Measurements from ENCODE around the gene RBBP8NL.
A peak's percentile ranks its signal among the peaks of the same experiment; 100 is the strongest.

Gene RBBP8NL

DNA sequence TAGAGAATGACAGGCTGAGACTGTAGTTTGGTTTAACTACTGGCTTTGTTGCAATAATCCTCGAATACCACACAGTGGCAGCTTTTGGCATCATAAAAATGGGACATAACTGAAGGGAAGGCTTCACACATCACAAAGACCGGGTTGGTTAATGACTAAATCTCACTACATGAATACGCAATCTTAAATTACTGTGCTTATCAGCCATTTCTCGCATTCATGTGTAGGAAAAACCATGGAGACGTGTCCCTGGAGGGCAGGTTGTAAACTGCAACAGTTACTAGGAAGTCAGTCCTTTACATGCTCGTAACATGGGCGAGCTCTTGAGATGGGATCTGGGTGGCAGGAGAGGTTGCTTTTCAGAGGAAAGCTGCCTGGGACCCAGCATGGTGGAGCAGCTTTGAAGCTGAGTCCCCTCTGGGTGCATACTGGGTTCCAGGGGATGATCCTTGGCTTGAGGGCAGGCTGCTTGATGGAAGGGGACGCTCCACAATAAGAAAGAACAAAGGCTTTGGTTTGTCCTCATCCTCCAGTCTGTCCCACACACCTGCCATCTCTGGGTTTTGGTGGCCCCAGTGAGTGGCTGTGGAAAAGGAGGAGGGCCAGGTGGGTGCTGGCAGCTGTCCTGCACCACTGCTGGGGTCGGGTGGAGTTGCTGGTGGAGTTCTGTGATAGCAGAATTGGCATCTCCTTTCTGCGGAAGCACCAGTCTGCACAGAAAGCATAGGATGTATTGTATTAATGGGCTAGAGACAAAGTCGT, 38.3 kb downstream of the RBBP8NL start:
- no peak for TF ChIP-seq CTCF (IDR thresholded peaks at IDR 0.05; ENCODE audit: insufficient read depth, low read length, missing control alignments)
- no peak for DNase-seq (ENCODE audit: low read depth, low spot score)
- no peak overlapping the region for H3K4me3 ChIP-seq (ENCODE audit: low read depth, low read length)
- ChIA-PET CTCF (no interaction called here), POLR2A (no interaction called here)

GRCh38 chr20:62387933-62388635, 39.3 kb downstream of the RBBP8NL start:
- H3K4me3 ChIP-seq (ENCODE audit: low read depth, low read length): peak overlapping the region; percentile 98
- ChIA-PET POLR2A (no interaction called here), CTCF (interaction anchor here (1.9 kb wide), 1 partner anchor 14 kb away, joined by 6 read pairs; no protein-coding TSS in a partner anchor)
- DNase-seq (ENCODE audit: low read depth, low spot score): no peak
- TF ChIP-seq CTCF (IDR thresholded peaks at IDR 0.05; ENCODE audit: insufficient read depth, low read length, missing control alignments): no peak

DNA sequence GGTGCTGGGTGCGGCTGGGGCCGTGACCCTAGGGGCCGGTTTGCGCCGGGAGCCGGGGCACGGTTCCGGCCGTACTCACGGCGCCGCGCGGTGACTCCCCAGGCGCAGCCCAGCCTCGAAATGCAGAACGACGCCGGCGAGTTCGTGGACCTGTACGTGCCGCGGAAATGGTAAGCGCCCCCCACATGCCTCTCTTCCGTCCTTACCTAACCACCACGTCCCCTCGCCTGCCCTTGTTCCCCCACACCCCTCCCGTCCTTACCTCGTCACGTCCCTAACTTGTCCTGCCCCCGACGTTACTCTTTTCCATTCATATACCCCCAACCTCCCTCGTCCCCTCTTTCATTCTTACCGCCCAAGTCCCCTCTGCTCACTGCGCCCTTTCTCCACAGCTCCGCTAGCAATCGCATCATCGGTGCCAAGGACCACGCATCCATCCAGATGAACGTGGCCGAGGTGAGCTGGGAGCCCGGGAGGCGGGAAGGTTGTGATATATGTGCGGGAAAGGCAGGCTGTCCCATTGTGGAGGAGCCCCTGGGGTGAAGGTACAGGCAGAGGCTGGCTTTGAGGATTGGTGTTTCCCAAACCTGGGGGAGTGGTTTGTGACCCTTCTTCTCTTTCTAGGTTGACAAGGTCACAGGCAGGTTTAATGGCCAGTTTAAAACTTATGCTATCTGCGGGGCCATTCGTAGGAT, 40.0 kb downstream of the RBBP8NL start:
- H3K4me3 ChIP-seq (ENCODE audit: low read depth, low read length): peak overlapping the region; percentile 98
- CTCF ChIA-PET: interaction anchor here (1.0 to 1.9 kb wide), 5 partner anchors 11 to 82 kb away, joined by 3 to 6 read pairs (median 3); no protein-coding TSS in a partner anchor
- POLR2A ChIA-PET: interaction anchor here (0.8 to 1.0 kb wide), 3 partner anchors 20 to 82 kb away, joined by 3 to 4 read pairs (median 3); partner anchors contain the start of gene LAMA5
- no peak for TF ChIP-seq CTCF (IDR thresholded peaks at IDR 0.05; ENCODE audit: insufficient read depth, low read length, missing control alignments)
- no peak for DNase-seq (ENCODE audit: low read depth, low spot score)

- H3K4me3 ChIP-seq (ENCODE audit: low read depth, low read length): peak within 1 kb of the TSS; percentile 98
- no peak for TF ChIP-seq CTCF (IDR thresholded peaks at IDR 0.05; ENCODE audit: insufficient read depth, low read length, missing control alignments)
- POLR2A ChIA-PET: interaction anchor here (0.8 to 1.0 kb wide), 3 partner anchors 19 to 81 kb away, joined by 3 to 4 read pairs (median 3); partner anchors contain the start of gene LAMA5
- CTCF ChIA-PET: interaction anchor here (0.6 to 1.9 kb wide), 9 partner anchors 9 to 84 kb away, joined by 3 to 8 read pairs (median 3); no protein-coding TSS in a partner anchor
- no peak for DNase-seq (ENCODE audit: low read depth, low spot score)
Measured at GRCh38 chr20:62386383-62387218, 40.7 kb downstream of the RBBP8NL start, which contains the start of gene RPS21. TSS of gene RPS21 (plus strand) at chr20:62387103. CDS start at chr20:62387339, 236 bp downstream.

DNA sequence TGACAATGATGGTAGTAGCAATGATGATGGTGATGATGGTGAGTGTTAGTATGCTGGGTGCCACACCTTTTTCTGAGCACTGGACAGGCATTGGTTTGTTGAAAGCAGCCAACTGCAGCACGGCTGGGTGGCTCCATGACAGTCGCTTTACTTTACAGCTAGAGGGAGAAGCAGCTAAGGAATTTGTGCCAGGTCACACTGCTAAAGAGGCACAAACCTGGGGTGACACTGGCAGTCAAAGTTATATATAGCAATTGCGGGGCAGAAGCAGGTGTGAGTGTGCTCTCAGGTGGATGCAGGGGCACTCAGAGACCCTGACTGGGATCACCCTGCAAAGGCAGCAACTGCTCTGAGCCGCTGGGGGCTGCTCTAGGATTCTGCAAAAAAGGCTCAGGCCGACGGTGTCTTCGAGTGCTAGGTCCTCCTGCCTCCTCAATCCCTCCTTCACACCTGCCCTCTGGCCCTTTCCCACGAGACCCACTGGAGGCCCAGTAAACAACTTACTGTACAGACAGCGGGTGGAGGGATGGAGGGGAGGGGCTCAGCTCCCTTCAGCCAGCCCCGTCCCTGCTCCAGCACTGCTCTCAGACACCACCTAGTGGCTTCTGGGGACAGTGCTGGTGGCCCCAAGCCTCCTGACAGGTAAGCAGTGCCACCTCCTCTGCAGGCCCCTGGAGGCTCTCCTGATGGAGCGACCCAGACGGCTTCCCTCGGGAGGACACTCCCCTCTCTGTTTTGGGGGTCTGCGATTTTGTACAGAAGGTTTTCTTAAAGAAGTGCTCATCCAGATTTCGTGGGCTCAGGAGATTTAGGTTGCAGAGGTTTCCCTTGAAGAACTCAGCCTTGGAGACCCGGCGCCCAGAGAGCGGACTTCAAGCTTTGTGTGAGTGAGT, 44.8 kb downstream of the RBBP8NL start:
- TF ChIP-seq CTCF (IDR thresholded peaks at IDR 0.05; ENCODE audit: insufficient read depth, low read length, missing control alignments): peak; percentile 96
- ChIA-PET POLR2A (no interaction called here), CTCF (interaction anchor here (0.5 to 5.7 kb wide), 20 partner anchors 9 to 1644 kb away, joined by 3 to 115 read pairs (median 4); partner anchors contain the start of genes ADRM1 and LAMA5)
- no peak for DNase-seq (ENCODE audit: low read depth, low spot score)
- no peak overlapping the region for H3K4me3 ChIP-seq (ENCODE audit: low read depth, low read length)
